Esophagus muscularis mucosa (tissue), 3 donors: Measurements from ENCODE around the gene OSBPL1A.

Source experiments
- POLR2A ChIP-seq: fragments of 450-650 bp; IDR thresholded peaks from one replicate; pipeline ENCODE4 v1.6.1; 2017; ENCODE audit warnings: antibody characterized with exemption, moderate library complexity, mild to moderate bottlenecking, low read depth
- POLR2AphosphoS5 ChIP-seq, 2 donors: sonication (generic); formaldehyde crosslinking; IDR thresholded peaks; one replicate each; pipeline ENCODE4 v1.6.1; 2017; ENCODE audit warnings: antibody characterized with exemption in 2 of 2
- TF ChIP-seq, protein P1 (sequence below), 3 experiments: fragments of 200-600 bp in 2 of 3; fragments of 450-650 bp in 1 of 3; sonication (generic) in 2 of 3; IDR thresholded peaks; one replicate each; pipeline ENCODE4 v1.5.1; 2017 to 2019; ENCODE audit warnings: antibody characterized with exemption in 3 of 3, mild to moderate bottlenecking in 2 of 3, moderate library complexity in 1 of 3

DNA sequence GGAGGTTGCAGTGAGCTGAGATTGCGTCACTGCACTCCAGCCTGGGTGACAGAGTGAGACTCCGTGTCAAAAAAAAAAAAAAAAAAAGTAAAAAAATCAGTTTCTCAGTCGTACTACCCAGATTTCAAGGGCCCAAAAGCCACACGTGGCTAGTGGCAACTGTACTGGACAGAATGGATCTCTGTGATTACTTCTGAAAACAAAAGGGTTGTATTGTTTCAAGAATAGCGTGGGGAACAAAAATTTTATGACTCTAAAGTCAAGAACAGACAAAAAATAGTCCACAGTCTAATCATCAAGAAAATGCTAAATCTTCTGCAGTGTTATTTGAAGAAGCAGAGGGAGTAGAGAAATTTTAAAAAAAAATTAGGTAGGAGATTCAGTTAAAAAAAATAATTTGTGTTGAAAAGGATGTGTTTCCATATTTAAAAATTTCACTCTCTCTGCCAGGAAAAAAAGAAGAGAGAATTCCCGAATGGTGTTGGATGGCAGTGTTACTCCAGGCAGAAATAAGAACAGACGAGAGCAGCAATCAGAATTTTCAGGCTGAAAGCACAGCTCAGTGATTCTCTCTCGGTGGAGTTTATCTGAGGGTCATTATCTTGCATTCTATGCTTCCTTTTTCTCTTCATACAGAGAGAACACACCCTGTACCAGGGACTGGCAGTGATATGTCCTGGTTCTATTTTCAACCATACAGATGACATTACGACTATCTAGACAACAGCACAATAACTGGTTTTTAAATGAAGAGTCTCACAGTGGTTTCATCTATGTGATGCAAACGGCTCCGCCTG, 196.9 kb downstream of the OSBPL1A start:
- TF ChIP-seq POLR2A = no peak
- no peak for TF ChIP-seq POLR2AphosphoS5 (IDR thresholded peaks at IDR 0.05)
- TF ChIP-seq, protein P1, sequence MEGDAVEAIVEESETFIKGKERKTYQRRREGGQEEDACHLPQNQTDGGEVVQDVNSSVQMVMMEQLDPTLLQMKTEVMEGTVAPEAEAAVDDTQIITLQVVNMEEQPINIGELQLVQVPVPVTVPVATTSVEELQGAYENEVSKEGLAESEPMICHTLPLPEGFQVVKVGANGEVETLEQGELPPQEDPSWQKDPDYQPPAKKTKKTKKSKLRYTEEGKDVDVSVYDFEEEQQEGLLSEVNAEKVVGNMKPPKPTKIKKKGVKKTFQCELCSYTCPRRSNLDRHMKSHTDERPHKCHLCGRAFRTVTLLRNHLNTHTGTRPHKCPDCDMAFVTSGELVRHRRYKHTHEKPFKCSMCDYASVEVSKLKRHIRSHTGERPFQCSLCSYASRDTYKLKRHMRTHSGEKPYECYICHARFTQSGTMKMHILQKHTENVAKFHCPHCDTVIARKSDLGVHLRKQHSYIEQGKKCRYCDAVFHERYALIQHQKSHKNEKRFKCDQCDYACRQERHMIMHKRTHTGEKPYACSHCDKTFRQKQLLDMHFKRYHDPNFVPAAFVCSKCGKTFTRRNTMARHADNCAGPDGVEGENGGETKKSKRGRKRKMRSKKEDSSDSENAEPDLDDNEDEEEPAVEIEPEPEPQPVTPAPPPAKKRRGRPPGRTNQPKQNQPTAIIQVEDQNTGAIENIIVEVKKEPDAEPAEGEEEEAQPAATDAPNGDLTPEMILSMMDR (IDR thresholded peaks at IDR 0.05) = no peak
